GM23248 (cell line): ENCODE results near the gene HACE1.
"Not testable (repeated sequence)": the region's sequence is repeated elsewhere in the genome, so short reads cannot be mapped to it uniquely, and the experiment has no call there.

Source experiments
- EZH2 ChIP-seq: fragments of 200-600 bp; sonication (generic); IDR thresholded peaks from 2 replicates; pipeline ENCODE4 v1.6.1; 2018; ENCODE audit warnings: antibody characterized with exemption, mild to moderate bottlenecking; ENCODE audit not compliant: insufficient read depth, poor library complexity, severe bottlenecking
- EZH2phosphoT487 ChIP-seq: fragments of 200-600 bp; sonication (generic); IDR thresholded peaks from 2 replicates; pipeline ENCODE4 v1.6.1; 2018; ENCODE audit warnings: antibody characterized with exemption, moderate library complexity, mild to moderate bottlenecking, low read depth; ENCODE audit not compliant: insufficient read depth

- TF ChIP-seq EZH2phosphoT487, EZH2: not testable (repeated sequence)
Observed at GRCh38 chr6:104805335-104805734, 54.4 kb downstream of the HACE1 start.
